ENCODE results near the gene SH2D1A.
"Not testable (repeated sequence)": the region's sequence is repeated elsewhere in the genome, so short reads cannot be mapped to it uniquely, and the experiment has no call there.

SH2D1A gene

GRCh38 chrX:124346117-124346876 is at the start of gene SH2D1A:
Gene SH2D1A, plus strand, starts transcription at chrX:124346563. Its CDS starts 80 bp downstream, at chrX:124346643.
- DNase-seq, result no peak

- DNase-seq, result not testable (repeated sequence)
These were observed 47.0 kb upstream of the SH2D1A start for GRCh38 chrX:124299323-124299722.

- DNase-seq, result no peak
These were observed 46.0 kb upstream of the SH2D1A start for GRCh38 chrX:124300405-124300804.

GRCh38 chrX:124307253-124307907 is 39.0 kb upstream of the SH2D1A start:
- no peak for DNase-seq

GRCh38 chrX:124325732-124326131 is 20.6 kb upstream of the SH2D1A start:
- no peak for DNase-seq

- DNase-seq, result no peak
These were observed 17.6 kb upstream of the SH2D1A start for GRCh38 chrX:124328765-124329164.

GRCh38 chrX:124332481-124333424 is 13.6 kb upstream of the SH2D1A start, which contains the start of gene TEX13D:
Gene TEX13D, plus strand, starts transcription at chrX:124332660. Its CDS starts 258 bp downstream, at chrX:124332918.
- DNase-seq, result no peak

- no peak for DNase-seq
These were observed 12.5 kb upstream of the SH2D1A start for GRCh38 chrX:124333862-124334261.

- not testable (repeated sequence) for DNase-seq
These were observed 11.8 kb upstream of the SH2D1A start for GRCh38 chrX:124334555-124334954.

- no peak for DNase-seq
These were observed 10.8 kb upstream of the SH2D1A start for GRCh38 chrX:124335598-124335997.

- no peak for DNase-seq
These were observed 8.4 kb upstream of the SH2D1A start for GRCh38 chrX:124337916-124338315.

GRCh38 chrX:124338733-124339514 is 7.4 kb upstream of the SH2D1A start:
- DNase-seq, result no peak

- no peak for DNase-seq
These were observed 4.8 kb upstream of the SH2D1A start for GRCh38 chrX:124341396-124342132.

GRCh38 chrX:124342174-124342867 is 4.0 kb upstream of the SH2D1A start:
- no peak for DNase-seq

GRCh38 chrX:124343016-124343415 is 3.3 kb upstream of the SH2D1A start:
- no peak for DNase-seq

- DNase-seq, result no peak
These were observed 2.1 kb upstream of the SH2D1A start for GRCh38 chrX:124344246-124344645.

GRCh38 chrX:124346877-124347241 is 496 bp downstream of the SH2D1A start:
- no peak for DNase-seq

GRCh38 chrX:124347242-124347641 is 879 bp downstream of the SH2D1A start:
- DNase-seq, result no peak

GRCh38 chrX:124348182-124348581 is 1.8 kb downstream of the SH2D1A start:
- DNase-seq, result no peak

- no peak for DNase-seq
These were observed 2.6 kb downstream of the SH2D1A start for GRCh38 chrX:124348885-124349453.

- DNase-seq, result no peak
These were observed 8.3 kb downstream of the SH2D1A start for GRCh38 chrX:124354648-124355047.
